ENCODE measurements around the gene VIPR1.

The VIPR1 gene

GRCh38 chr3:42495393-42495792 lies 7.0 kb upstream of the VIPR1 start:
- H3K27ac ChIP-seq (ENCODE audit: extremely low read depth, low read depth, low read length), result no peak overlapping the region
- H3K36me3 ChIP-seq (ENCODE audit: control insufficient read depth in 2 of 2, insufficient read depth in 1 of 2, low read length in 2 of 2), result no peaks in the 10 kb centered on the region
- no peaks in the 10 kb centered on the region for H3K4me1 ChIP-seq (ENCODE audit: control insufficient read depth, insufficient read depth, low read length)
- ChIA-PET CTCF (interaction anchor here (0.6 kb wide), 1 partner anchor 54 kb away, joined by 4 read pairs; no protein-coding TSS in a partner anchor), POLR2A (no interaction called here)
- H3K9me3 ChIP-seq (ENCODE audit: control insufficient read depth, insufficient read depth, low read depth, low read length), result no peaks in the 10 kb centered on the region
- H3K4me3 ChIP-seq (ENCODE audit: low read depth, low read length), result no peak overlapping the region
- TF ChIP-seq ZNF10 (tag by site-specific recombination; IDR thresholded peaks at IDR 0.05), result peak; percentile 96
- TF ChIP-seq ZNF48 (tag by site-specific recombination; IDR thresholded peaks at IDR 0.05), result no peak

DNA sequence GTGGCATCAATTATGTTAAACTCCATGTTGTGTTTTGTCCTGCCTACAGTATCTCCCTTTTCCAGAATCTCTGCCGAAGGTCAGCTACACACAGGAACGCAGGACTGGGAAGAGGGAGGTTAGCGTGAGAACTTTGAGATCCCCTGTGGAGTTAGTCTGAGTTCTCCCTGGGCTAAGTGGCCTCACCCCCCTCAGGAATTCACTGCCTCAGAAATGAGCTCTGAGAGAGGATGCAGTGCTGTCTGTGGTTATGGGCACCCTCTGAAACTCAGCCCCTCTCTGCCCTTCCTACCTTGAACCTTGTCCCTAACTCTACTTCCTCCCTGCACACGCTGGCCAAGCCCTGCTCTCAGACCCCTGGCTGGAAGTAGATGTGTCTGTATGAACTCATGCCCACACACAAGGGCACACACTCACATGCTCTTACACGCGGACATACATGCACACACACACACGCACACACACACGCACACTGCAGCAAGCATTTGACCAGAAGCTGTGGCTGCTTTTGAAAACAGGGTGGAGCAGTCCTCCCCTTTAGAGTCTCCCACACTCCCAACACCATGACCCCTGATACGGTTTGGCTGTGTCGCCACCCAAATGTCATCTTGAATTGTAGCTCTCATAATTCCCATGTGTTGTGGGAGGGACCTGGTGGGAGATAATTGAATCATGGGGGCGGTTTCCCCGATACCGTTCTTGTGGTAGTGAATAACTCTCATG lies 5.3 kb upstream of the VIPR1 start:
- Histone ChIP-seq H3K27ac (ENCODE audit: extremely low read depth, low read depth, low read length) (no peak overlapping the region), H3K4me3 (ENCODE audit: low read depth, low read length) (no peak overlapping the region), H3K9me3 (ENCODE audit: control insufficient read depth, insufficient read depth, low read depth, low read length) (no peaks in the 10 kb centered on the region), H3K36me3 (ENCODE audit: control insufficient read depth in 2 of 2, insufficient read depth in 1 of 2, low read length in 2 of 2) (no peaks in the 10 kb centered on the region), H3K4me1 (ENCODE audit: control insufficient read depth, insufficient read depth, low read length) (no peaks in the 10 kb centered on the region)
- ChIA-PET POLR2A (no interaction called here), CTCF (no interaction called here)
- TF ChIP-seq ZNF843 (tag by site-specific recombination; IDR thresholded peaks at IDR 0.05) (0 out of 2 replicates have a peak, but pooled peaks have one; percentile 23), ZNF175 (tag by site-specific recombination; IDR thresholded peaks at IDR 0.05) (no peak), GLIS1 (tag by site-specific recombination; IDR thresholded peaks at IDR 0.05) (peak; percentile 64), PATZ1 (tag by site-specific recombination; IDR thresholded peaks at IDR 0.05) (peak; percentile 68), ZBTB17 (tag by site-specific recombination; IDR thresholded peaks at IDR 0.05) (peak; percentile 66), ZNF792 (tag by site-specific recombination; IDR thresholded peaks at IDR 0.05) (no peak), ZFHX2 (tag by site-specific recombination; conservative IDR thresholded peaks at IDR 0.05) (peak; percentile 92), PRDM4 (tag by site-specific recombination; IDR thresholded peaks at IDR 0.05) (0 out of 2 replicates have a peak, but pooled peaks have one; percentile 20), FEZF1 (tag by site-specific recombination; IDR thresholded peaks at IDR 0.05) (peak; percentile 35; the same call in 1 of the 2 replicates), ZNF302 (tag by site-specific recombination; IDR thresholded peaks at IDR 0.05; ENCODE audit: low read depth) (no peak), ZNF404 (tag by site-specific recombination; IDR thresholded peaks at IDR 0.05) (no peak), ZEB2 (tag by site-specific recombination; IDR thresholded peaks at IDR 0.05) (peak; percentile 57; the same call in 1 of the 2 replicates), KLF1 (tag by site-specific recombination; IDR thresholded peaks at IDR 0.05) (peak; percentile 94), ZNF473 (tag by site-specific recombination; IDR thresholded peaks at IDR 0.05) (no peak), ZBTB48 (tag by site-specific recombination; IDR thresholded peaks at IDR 0.05) (peak; percentile 84), ZNF341 (tag by site-specific recombination; IDR thresholded peaks at IDR 0.05; ENCODE audit: low read depth) (peak; percentile 25; the same call in 1 of the 2 replicates), ZNF514 (tag by site-specific recombination; IDR thresholded peaks at IDR 0.05) (no peak), KLF8 (tag by site-specific recombination; IDR thresholded peaks at IDR 0.05) (0 out of 2 replicates have a peak, but pooled peaks have one; percentile 38), ZBTB20 (tag by site-specific recombination; IDR thresholded peaks at IDR 0.05) (peak; percentile 62; the same call in 1 of the 2 replicates), PRDM1 (tag by site-specific recombination; IDR thresholded peaks at IDR 0.05) (no peak), ZNF10 (tag by site-specific recombination; IDR thresholded peaks at IDR 0.05) (no peak), TRIM28 (IDR thresholded peaks at IDR 0.05; ENCODE audit: borderline replicate concordance, low read length) (peak; percentile 27; the same call in 1 of the 2 replicates), SETDB1 (IDR thresholded peaks at IDR 0.05; ENCODE audit: insufficient read length, low read length) (no peak), ZIC2 (tag by site-specific recombination; IDR thresholded peaks at IDR 0.05) (peak; percentile 60; the same call in 1 of the 2 replicates), ZNF138 (tag by site-specific recombination; IDR thresholded peaks at IDR 0.05; ENCODE audit: borderline replicate concordance) (no peak), ZNF501 (tag by site-specific recombination; IDR thresholded peaks at IDR 0.05) (0 out of 2 replicates have a peak, but pooled peaks have one; percentile 32), ZNF18 (tag by site-specific recombination; IDR thresholded peaks at IDR 0.05) (no peak)
- TF ChIP-seq, protein P1, sequence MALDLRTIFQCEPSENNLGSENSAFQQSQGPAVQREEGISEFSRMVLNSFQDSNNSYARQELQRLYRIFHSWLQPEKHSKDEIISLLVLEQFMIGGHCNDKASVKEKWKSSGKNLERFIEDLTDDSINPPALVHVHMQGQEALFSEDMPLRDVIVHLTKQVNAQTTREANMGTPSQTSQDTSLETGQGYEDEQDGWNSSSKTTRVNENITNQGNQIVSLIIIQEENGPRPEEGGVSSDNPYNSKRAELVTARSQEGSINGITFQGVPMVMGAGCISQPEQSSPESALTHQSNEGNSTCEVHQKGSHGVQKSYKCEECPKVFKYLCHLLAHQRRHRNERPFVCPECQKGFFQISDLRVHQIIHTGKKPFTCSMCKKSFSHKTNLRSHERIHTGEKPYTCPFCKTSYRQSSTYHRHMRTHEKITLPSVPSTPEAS (tag by site-specific recombination; IDR thresholded peaks at IDR 0.05), result peak; percentile 91
